Natural killer cell treated with Interleukin-12 subunit alpha and Interleukin-12 subunit beta and Interleukin-15 and Interleukin-18, amount 100 ng/mL, for 72 hours (primary cell): ENCODE results near the gene CFAP61. TPM values are rescaled to one million over a fixed set of nuclear protein-coding genes. Genes with fewer than 3 reads are reported as not detected.
A peak's percentile ranks its signal among the peaks of the same experiment; 100 is the strongest.
"Not testable (repeated sequence)": the region's sequence is repeated elsewhere in the genome, so short reads cannot be mapped to it uniquely, and the experiment has no call there.

ENCODE experiments used
- ATAC-seq, 2 donors: fragments of 150-1000 bp; cut with Tn5 transposase in 1 of 2; sonication (Bioruptor Pico), chemical (Tn5 transposase) in 1 of 2; 2 replicates each; pipeline ENCODE4 v1.10.0; 2021
- DNase-seq: peaks from one replicate; pipeline ENCODE4 v3.0.0; 2022; ENCODE audit warnings: low spot score
- H3K27ac Mint-ChIP-seq, 2 donors: 1 replicate in 1 of 2; 2 replicates in 1 of 2; pipeline ENCODE4 v1.8.0; 2022; ENCODE audit warnings: mixed read lengths in 2 of 2, mild to moderate bottlenecking in 1 of 2, moderate library complexity in 1 of 2
- H3K27me3 Mint-ChIP-seq, 2 donors: 1 replicate in 1 of 2; 2 replicates in 1 of 2; pipeline ENCODE4 v1.8.0; 2022; ENCODE audit warnings: mixed read lengths in 2 of 2
- H3K36me3 Mint-ChIP-seq: one replicate; pipeline ENCODE4 v1.8.0; 2022; ENCODE audit warnings: mixed read lengths
- H3K4me1 Mint-ChIP-seq, 2 donors: 1 replicate in 1 of 2; 2 replicates in 1 of 2; pipeline ENCODE4 v1.8.0; 2022; ENCODE audit warnings: low read depth in 2 of 2, mixed read lengths in 2 of 2, mild to moderate bottlenecking in 1 of 2
- H3K4me3 Mint-ChIP-seq: one replicate; pipeline ENCODE4 v1.8.0; 2022; ENCODE audit warnings: mixed read lengths
- H3K9me3 Mint-ChIP-seq: 2 replicates; pipeline ENCODE4 v1.8.0; 2022; ENCODE audit warnings: mixed read lengths
- total RNA-seq, 2 donors: library from RNA; stranded (reverse); gene quantifications; one replicate each; pipeline ENCODE4 v1.2.3, GENCODE V29; 2022

CFAP61 gene
- total RNA-seq, 2 donors from 2014 or later, result not detected

DNA sequence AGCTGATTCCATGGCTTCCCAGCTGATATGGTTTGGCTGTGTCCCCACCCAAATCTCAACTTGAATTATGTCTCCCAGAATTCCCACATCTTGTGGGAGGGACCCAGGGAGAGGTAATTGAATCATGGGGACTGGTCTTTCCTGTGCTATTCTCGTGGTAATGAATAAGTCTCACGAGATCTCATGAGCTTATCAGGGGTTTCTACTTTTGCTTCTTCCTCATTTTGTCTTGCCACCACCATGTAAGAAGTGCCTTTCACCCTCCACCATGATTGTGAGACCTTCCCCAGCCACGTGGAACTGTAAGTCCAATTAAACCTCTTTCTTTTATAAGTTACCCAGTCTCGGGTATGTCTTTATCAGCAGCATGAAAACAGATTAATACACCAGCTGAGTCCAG, 165.8 kb downstream of the CFAP61 start:
- H3K9me3 Mint-ChIP-seq, ATAC-seq, DNase-seq, H3K27me3 Mint-ChIP-seq: not testable (repeated sequence)
- peaks cover 29 to 38% of the 10 kb centered on the region in 2 donors for H3K4me1 Mint-ChIP-seq
- peaks cover 15% of the 10 kb centered on the region for H3K36me3 Mint-ChIP-seq
- peak overlapping the region; percentile 65 to 71 for H3K27ac Mint-ChIP-seq
- peak overlapping the region; percentile 5 for H3K4me3 Mint-ChIP-seq

DNA sequence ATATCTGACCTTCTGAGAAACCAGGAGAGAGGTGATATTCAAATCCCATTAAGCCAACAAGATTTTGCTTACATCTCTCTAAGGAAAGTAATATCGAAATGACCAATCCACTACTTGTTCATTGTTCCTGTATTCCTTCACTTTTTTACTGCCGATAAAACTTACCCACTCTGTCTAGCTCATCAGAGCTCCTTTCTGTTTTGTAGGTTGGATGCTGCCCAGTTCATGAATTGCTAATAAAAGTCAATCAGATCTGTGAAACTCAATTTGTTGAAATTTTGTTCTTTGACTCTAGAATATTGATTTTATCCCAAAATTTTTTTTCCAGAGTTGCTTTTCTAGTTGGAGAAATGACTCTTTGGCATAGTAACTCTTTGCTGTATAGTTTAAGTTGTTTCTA, 166.7 kb downstream of the CFAP61 start:
- H3K27me3 Mint-ChIP-seq, result peaks cover 0 to 7% of the 10 kb centered on the region in 2 donors

DNA sequence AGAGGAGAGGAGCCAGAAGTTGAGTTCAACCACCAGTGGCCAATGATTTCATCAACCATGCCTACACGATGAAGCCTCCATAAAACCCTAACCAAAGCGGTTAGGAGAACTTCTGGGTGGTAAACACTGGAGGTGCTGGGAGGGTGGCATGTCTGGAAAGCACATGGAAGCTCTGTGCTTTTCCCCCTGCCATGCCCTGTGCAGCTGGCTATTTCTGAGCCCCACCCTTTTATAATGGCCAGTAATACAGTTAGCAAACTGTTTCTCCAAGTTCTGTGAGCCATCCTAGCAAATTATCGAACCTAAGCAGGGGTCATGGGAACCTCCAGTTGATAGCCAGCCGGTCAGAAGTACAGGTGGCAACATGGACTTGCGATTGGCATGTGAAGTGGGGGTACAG, 167.8 kb downstream of the CFAP61 start:
- peaks cover 23 to 28% of the 10 kb centered on the region in 2 donors for H3K4me1 Mint-ChIP-seq
- no peak for ATAC-seq
- peaks cover 8% of the 10 kb centered on the region for H3K9me3 Mint-ChIP-seq
- no peak overlapping the region for H3K4me3 Mint-ChIP-seq
- peak overlapping the region in 1 of 2 donors; percentile 71 for H3K27ac Mint-ChIP-seq
- peaks cover 0 to 7% of the 10 kb centered on the region in 2 donors for H3K27me3 Mint-ChIP-seq
- H3K36me3 Mint-ChIP-seq, result peaks cover 15% of the 10 kb centered on the region
- DNase-seq, result no peak

More for the DNA sequence above, 166.7 kb downstream of the CFAP61 start:
- ATAC-seq, result no peak
- DNase-seq, result no peak
- peak overlapping the region; percentile 65 to 71 for H3K27ac Mint-ChIP-seq
- H3K9me3 Mint-ChIP-seq, result peaks cover 8% of the 10 kb centered on the region
- H3K4me1 Mint-ChIP-seq, result peaks cover 29 to 34% of the 10 kb centered on the region in 2 donors
- peaks cover 15% of the 10 kb centered on the region for H3K36me3 Mint-ChIP-seq
- no peak overlapping the region for H3K4me3 Mint-ChIP-seq

GRCh38 chr20:20223981-20224380, 171.6 kb downstream of the CFAP61 start:
- Mint-ChIP-seq H3K4me3 (no peak overlapping the region), H3K36me3 (peaks cover 3% of the 10 kb centered on the region), H3K27ac (no peak overlapping the region), H3K9me3 (no peaks in the 10 kb centered on the region), H3K27me3 (peaks cover 0 to 7% of the 10 kb centered on the region in 2 donors), H3K4me1 (peaks cover 0 to 5% of the 10 kb centered on the region in 2 donors)
- DNase-seq (no peak), ATAC-seq (no peak)

DNA sequence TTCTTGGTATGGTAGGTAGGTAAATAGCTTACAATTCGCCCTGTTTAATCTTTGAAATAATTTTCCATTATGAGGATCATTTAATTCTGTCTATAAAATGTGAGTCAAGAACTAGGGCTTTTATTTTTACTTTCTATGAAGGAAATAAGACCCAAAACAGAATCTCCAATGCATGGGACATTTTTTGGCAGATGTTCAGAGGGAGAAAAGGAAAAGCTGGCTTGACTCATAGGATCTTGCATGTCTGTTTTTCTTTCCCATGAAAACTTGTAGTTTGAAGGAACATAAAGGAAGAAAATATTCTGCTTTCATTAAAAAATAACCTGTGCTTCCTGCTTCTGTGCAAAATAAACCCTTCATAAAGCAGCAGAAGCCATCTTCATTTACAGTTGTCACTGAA, 172.5 kb downstream of the CFAP61 start:
- Mint-ChIP-seq H3K4me1 (peaks cover 0 to 5% of the 10 kb centered on the region in 2 donors), H3K9me3 (no peaks in the 10 kb centered on the region), H3K27me3 (peaks cover 0 to 7% of the 10 kb centered on the region in 2 donors), H3K27ac (no peak overlapping the region), H3K36me3 (no peaks in the 10 kb centered on the region), H3K4me3 (no peak overlapping the region)
- no peak for DNase-seq
- no peak for ATAC-seq

DNA sequence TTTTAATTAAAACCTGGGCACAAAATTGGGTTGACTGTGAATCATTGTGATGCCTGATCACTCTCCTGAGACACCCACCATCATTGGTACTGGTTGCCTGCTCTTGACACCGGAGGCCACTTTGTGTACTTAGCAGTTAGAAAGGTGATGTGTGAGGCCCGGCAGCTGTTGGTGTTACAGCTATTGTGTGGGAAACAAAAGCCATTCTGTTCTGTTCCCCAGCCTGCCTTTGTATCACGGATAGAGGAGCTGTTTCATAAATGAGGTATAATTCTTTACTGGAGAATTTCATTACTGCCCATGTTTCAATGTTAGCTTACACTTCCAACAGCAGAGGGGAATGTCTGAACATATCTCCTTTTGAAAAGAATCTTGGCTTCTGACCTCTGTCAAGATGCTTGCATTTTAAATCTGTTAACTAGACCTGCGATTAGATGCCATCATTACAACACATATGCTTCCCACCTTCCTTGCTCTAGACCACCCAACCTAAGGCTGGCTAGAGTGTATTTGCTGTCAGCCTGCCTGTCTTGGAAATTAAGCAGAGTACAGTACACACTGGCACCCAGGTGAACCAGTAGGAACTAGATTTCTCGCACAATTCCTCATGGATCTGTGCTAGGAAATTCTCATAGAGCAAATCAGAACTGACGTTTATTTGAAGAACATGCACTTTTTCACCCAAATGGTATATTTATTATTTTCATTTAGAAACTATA, 173.2 kb downstream of the CFAP61 start:
- DNase-seq (no peak), ATAC-seq (no peak)
- no peak overlapping the region for H3K4me3 Mint-ChIP-seq
- H3K4me1 Mint-ChIP-seq, result peaks cover 0 to 5% of the 10 kb centered on the region in 2 donors
- no peaks in the 10 kb centered on the region for H3K9me3 Mint-ChIP-seq
- peaks cover 0 to 7% of the 10 kb centered on the region in 2 donors for H3K27me3 Mint-ChIP-seq
- no peak overlapping the region for H3K27ac Mint-ChIP-seq
- no peaks in the 10 kb centered on the region for H3K36me3 Mint-ChIP-seq

DNA sequence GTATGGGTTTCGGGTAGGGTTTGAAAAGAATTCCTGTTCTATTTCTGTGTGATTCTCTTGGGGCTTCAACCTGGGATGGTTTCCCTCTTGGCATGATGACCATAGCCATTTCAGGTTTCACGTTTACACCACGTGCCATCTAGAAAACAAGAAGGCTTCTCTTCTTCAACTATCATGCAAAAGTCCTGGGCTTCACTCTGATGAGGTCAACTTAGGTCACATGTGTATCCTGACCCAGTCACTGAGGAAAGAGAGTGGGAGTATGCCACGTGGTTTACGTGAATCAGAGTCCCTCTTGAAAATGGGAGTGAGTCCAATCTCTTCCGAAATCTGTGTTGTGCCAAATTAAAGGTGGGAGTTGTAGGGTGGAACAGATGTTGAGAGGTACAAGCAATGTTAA, 174.2 kb downstream of the CFAP61 start:
- Mint-ChIP-seq H3K9me3 (no peaks in the 10 kb centered on the region), H3K4me3 (no peak overlapping the region), H3K36me3 (no peaks in the 10 kb centered on the region), H3K27ac (no peak overlapping the region), H3K4me1 (peaks cover 0 to 5% of the 10 kb centered on the region in 2 donors), H3K27me3 (peaks cover 0 to 6% of the 10 kb centered on the region in 2 donors)
- DNase-seq (no peak), ATAC-seq (no peak)

- no peak for ATAC-seq
- Mint-ChIP-seq H3K27me3 (peaks cover 0 to under 1% of the 10 kb centered on the region in 2 donors), H3K36me3 (no peaks in the 10 kb centered on the region), H3K27ac (no peak overlapping the region), H3K9me3 (no peaks in the 10 kb centered on the region), H3K4me1 (peaks cover 0 to 5% of the 10 kb centered on the region in 2 donors), H3K4me3 (no peak overlapping the region)
- no peak for DNase-seq
Measured at GRCh38 chr20:20227013-20227571, 174.8 kb downstream of the CFAP61 start.

- H3K9me3 Mint-ChIP-seq, result no peaks in the 10 kb centered on the region
- DNase-seq, result no peak
- ATAC-seq, result no peak
- no peak overlapping the region for H3K27ac Mint-ChIP-seq
- H3K4me3 Mint-ChIP-seq, result no peak overlapping the region
- H3K27me3 Mint-ChIP-seq, result no peaks in the 10 kb centered on the region
- peaks cover 0 to 8% of the 10 kb centered on the region in 2 donors for H3K4me1 Mint-ChIP-seq
- no peaks in the 10 kb centered on the region for H3K36me3 Mint-ChIP-seq
Measured at GRCh38 chr20:20228351-20228750, 176.0 kb downstream of the CFAP61 start.

DNA sequence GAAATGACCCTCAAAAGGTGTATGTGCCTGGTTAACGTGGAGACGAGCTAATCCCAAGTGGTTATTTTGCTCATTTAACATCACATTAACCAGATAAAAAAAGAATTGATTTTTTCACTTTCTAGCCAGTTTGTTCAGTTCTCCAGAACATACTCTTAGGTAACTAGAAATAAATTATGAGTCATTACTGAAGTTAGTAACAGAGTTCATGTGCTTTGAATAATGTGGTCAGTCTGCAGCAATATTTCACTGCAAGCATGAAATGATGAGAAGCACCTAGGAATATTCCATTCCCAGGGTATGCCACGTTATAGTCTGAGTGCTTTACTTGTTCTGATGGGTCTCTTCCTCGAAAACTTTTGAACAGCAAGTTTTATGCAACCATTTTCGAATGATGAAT, 177.3 kb downstream of the CFAP61 start:
- Mint-ChIP-seq H3K9me3 (no peaks in the 10 kb centered on the region), H3K4me3 (no peak overlapping the region), H3K4me1 (peaks cover 0 to 8% of the 10 kb centered on the region in 2 donors), H3K27ac (no peak overlapping the region), H3K27me3 (no peaks in the 10 kb centered on the region), H3K36me3 (no peaks in the 10 kb centered on the region)
- DNase-seq (no peak), ATAC-seq (no peak)

DNA sequence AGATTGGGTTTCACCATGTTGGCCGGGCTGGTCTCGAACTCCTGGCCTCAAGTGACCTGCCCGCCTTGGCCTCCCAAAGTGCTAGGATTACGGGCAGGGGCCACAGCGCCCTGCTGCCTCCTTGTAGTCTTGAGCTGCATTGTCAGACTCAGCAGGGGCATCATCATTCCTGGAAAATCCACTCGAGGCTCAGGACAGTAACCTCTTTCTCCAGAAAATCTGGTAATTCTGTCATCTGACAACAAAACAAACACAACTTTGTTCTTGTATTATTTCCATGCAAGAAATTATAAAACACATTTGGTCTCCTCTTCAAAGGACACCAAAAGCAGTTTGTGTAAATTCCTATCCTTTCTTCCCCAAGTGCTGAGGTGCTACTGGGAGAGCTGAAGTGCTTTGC, 178.4 kb downstream of the CFAP61 start:
- H3K27ac Mint-ChIP-seq, result no peak overlapping the region
- H3K27me3 Mint-ChIP-seq, result no peaks in the 10 kb centered on the region
- no peak for DNase-seq
- H3K4me3 Mint-ChIP-seq, result no peak overlapping the region
- no peak for ATAC-seq
- H3K4me1 Mint-ChIP-seq, result peaks cover 0 to 14% of the 10 kb centered on the region in 2 donors
- no peaks in the 10 kb centered on the region for H3K36me3 Mint-ChIP-seq
- no peaks in the 10 kb centered on the region for H3K9me3 Mint-ChIP-seq

- ATAC-seq (no peak), DNase-seq (no peak)
- no peaks in the 10 kb centered on the region for H3K9me3 Mint-ChIP-seq
- H3K4me3 Mint-ChIP-seq, result no peak overlapping the region
- H3K36me3 Mint-ChIP-seq, result no peaks in the 10 kb centered on the region
- no peaks in the 10 kb centered on the region for H3K27me3 Mint-ChIP-seq
- H3K4me1 Mint-ChIP-seq, result peaks cover 0 to 8% of the 10 kb centered on the region in 2 donors
- no peak overlapping the region for H3K27ac Mint-ChIP-seq
Measured at GRCh38 chr20:20231528-20232298, 179.4 kb downstream of the CFAP61 start.

- Mint-ChIP-seq H3K4me1 (peaks cover 6 to 15% of the 10 kb centered on the region in 2 donors), H3K36me3 (no peaks in the 10 kb centered on the region), H3K27ac (no peak overlapping the region), H3K27me3 (no peaks in the 10 kb centered on the region), H3K4me3 (no peak overlapping the region), H3K9me3 (no peaks in the 10 kb centered on the region)
- ATAC-seq, result no peak
- no peak for DNase-seq
Measured at GRCh38 chr20:20233041-20233514, 180.7 kb downstream of the CFAP61 start.

GRCh38 chr20:20235681-20236080, 183.3 kb downstream of the CFAP61 start:
- Mint-ChIP-seq H3K27me3 (no peaks in the 10 kb centered on the region), H3K9me3 (no peaks in the 10 kb centered on the region), H3K4me3 (no peak overlapping the region), H3K27ac (peak overlapping the region in 1 of 2 donors; percentile 37), H3K36me3 (no peaks in the 10 kb centered on the region), H3K4me1 (peaks cover 6 to 15% of the 10 kb centered on the region in 2 donors)
- DNase-seq (no peak), ATAC-seq (no peak)
